ENCODE data around the gene CD101. TPM values are rescaled to one million over a fixed set of nuclear protein-coding genes. Genes with fewer than 3 reads are reported as not detected.

Gene CD101
- total RNA-seq, 2 experiments from 2014 or later: not detected

GRCh38 chr1:116983678-116984077, 17.9 kb upstream of the CD101 start:
- no peaks in the 10 kb centered on the region for H3K36me3 ChIP-seq (ENCODE audit: insufficient read depth, low read length)
- no peaks in the 10 kb centered on the region for H3K79me2 ChIP-seq (ENCODE audit: insufficient read depth, low read depth, low read length)
- no peaks in the 10 kb centered on the region for H3K9me3 ChIP-seq (ENCODE audit: low read length)
- no peaks in the 10 kb centered on the region for H3K9me2 ChIP-seq (ENCODE audit: insufficient read depth, low read length)
- intact Hi-C loops (cut with micrococcal nuclease; ENCODE audit: unreplicated experiment): no loop called here
- H3K27ac ChIP-seq (ENCODE audit: low read depth, low read length, poor library complexity, severe bottlenecking): no peak overlapping the region
- CTCF ChIA-PET (ENCODE audit: unreplicated experiment): no interaction called here
- no peak overlapping the region for H3K4me2 ChIP-seq (ENCODE audit: low read length)
- H4K20me1 ChIP-seq (ENCODE audit: insufficient read depth, low read length): no peaks in the 10 kb centered on the region
- POLR2A ChIA-PET: interaction anchor here (0.5 to 0.7 kb wide), 4 partner anchors 131 to 469 kb away, joined by 3 to 4 read pairs (median 3); no protein-coding TSS in a partner anchor
- BruUV-seq (replicated peaks): no TSS peak
- DNase-seq (ENCODE audit: low spot score): no peak
- H3K4me1 ChIP-seq (ENCODE audit: insufficient read depth, low read length, poor library complexity, severe bottlenecking): no peaks in the 10 kb centered on the region
- TF ChIP-seq CTCF (conservative IDR thresholded peaks at IDR 0.05; ENCODE audit: low read length) (no peak), EZH2phosphoT487 (IDR thresholded peaks at IDR 0.05; ENCODE audit: borderline replicate concordance, low read depth, low read length) (no peak)
- no peak overlapping the region for H2AFZ ChIP-seq (ENCODE audit: low read length)
- no peak overlapping the region for H3K4me3 ChIP-seq (ENCODE audit: low read depth, low read length, poor library complexity, severe bottlenecking)

- H3K79me2 ChIP-seq (ENCODE audit: insufficient read depth, low read depth, low read length): no peaks in the 10 kb centered on the region
- H3K4me2 ChIP-seq (ENCODE audit: low read length): no peak overlapping the region
- no peaks in the 10 kb centered on the region for H3K9me2 ChIP-seq (ENCODE audit: insufficient read depth, low read length)
- H3K36me3 ChIP-seq (ENCODE audit: insufficient read depth, low read length): no peaks in the 10 kb centered on the region
- no peak for TF ChIP-seq EZH2phosphoT487 (IDR thresholded peaks at IDR 0.05; ENCODE audit: borderline replicate concordance, low read depth, low read length)
- no peak for TF ChIP-seq CTCF (conservative IDR thresholded peaks at IDR 0.05; ENCODE audit: low read length)
- no peak for DNase-seq (ENCODE audit: low spot score)
- CTCF ChIA-PET (ENCODE audit: unreplicated experiment): no interaction called here
- intact Hi-C loops (cut with micrococcal nuclease; ENCODE audit: unreplicated experiment): no loop called here
- POLR2A ChIA-PET: interaction anchor here (0.7 kb wide), 1 partner anchor 566 kb away, joined by 3 read pairs; no protein-coding TSS in a partner anchor
- no peaks in the 10 kb centered on the region for H3K4me1 ChIP-seq (ENCODE audit: insufficient read depth, low read length, poor library complexity, severe bottlenecking)
- H3K9me3 ChIP-seq (ENCODE audit: low read length): no peaks in the 10 kb centered on the region
- no peak overlapping the region for H3K4me3 ChIP-seq (ENCODE audit: low read depth, low read length, poor library complexity, severe bottlenecking)
- no peaks in the 10 kb centered on the region for H4K20me1 ChIP-seq (ENCODE audit: insufficient read depth, low read length)
- BruUV-seq (replicated peaks): no TSS peak
- H2AFZ ChIP-seq (ENCODE audit: low read length): no peak overlapping the region
- no peak overlapping the region for H3K27ac ChIP-seq (ENCODE audit: low read depth, low read length, poor library complexity, severe bottlenecking)
Observed at GRCh38 chr1:116984406-116985160, 17.0 kb upstream of the CD101 start.
